Measurements from ENCODE around the gene SIK3. TPM values are rescaled to one million over a fixed set of nuclear protein-coding genes. Genes with fewer than 3 reads are reported as not detected.
A peak's percentile ranks its signal among the peaks of the same experiment; 100 is the strongest.

Gene SIK3
- total and polyA plus RNA-seq, 8 donors, result 11.1 to 27.3 (median 24.0) TPM

DNA sequence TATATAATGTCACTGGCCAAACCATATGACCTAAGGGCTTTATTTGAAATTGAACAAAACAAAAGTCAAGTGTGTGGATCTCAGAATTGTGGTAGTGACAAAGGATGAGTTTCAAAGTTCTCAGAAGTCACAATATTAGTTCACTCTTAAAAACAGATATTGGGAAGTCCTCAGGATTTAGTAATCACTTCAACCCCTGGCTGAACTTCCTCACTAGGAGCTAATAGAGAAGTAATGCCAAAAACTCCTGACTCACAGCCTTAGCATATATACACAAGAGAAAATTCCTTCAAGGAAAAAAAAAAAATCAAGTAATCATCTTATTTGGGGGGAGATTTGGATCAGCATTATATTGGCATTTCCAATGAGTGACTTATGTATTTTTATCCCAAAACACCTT, 185.2 kb downstream of the SIK3 start:
- FAIRE-seq, result no peak
- Histone ChIP-seq H3K27me3 (no peaks in the 10 kb centered on the region), H3K27ac (no peak overlapping the region), H3K36me3 (no peaks in the 10 kb centered on the region), H3K9me3 (no peaks in the 10 kb centered on the region), H3K4me1 (no peaks in the 10 kb centered on the region), H3K4me3 (no peak overlapping the region)
- ATAC-seq, result peak in 2 of 4 donors; percentile 53 to 55
- DNase-seq, result no peak
- TF ChIP-seq CTCF (IDR thresholded peaks at IDR 0.05), result no peak
- intact Hi-C loops (cut with DNase I), result no loop called here

DNA sequence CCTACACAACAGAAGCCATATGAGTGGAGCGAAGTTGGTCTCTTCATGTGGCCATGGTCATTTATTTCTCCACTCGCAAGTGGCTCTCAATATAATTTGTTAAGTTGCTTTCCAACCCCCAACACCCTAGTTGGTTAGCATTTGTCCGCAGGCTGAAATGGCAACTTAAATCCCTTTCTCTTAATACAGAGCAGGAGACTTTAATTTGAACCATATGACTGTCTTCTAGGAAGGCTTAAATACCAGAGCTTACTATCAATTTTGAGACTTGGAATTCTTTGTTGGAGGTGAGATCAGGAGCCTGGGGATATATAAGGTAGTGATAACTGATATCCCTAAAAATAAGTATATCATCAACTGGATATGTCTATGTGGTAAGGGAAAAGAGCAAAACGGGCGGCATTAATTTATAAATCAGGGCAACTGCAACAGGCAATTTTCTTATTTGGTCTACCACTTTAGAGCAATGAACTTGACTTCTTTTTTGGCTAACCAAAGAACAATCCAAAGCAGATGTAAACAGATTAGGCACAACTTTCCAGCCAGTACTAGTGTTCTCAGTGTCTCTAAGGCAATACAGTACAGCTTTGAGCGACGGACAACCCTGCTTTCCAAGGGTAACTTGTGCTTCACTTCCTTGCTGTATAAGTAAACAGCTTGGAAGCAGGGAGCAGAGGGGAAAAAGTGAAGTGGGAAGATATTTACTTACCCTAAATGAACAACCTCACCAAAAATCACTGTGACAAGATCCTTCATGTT, 186.1 kb downstream of the SIK3 start:
- Histone ChIP-seq H3K9me3 (no peaks in the 10 kb centered on the region), H3K27ac (no peak overlapping the region), H3K4me3 (no peak overlapping the region), H3K27me3 (no peaks in the 10 kb centered on the region), H3K36me3 (no peaks in the 10 kb centered on the region), H3K4me1 (no peaks in the 10 kb centered on the region)
- ATAC-seq (no peak), FAIRE-seq (no peak), DNase-seq (no peak)
- 94 to 98% methylated on average over 7 of the region's 7 CpGs for WGBS, 2 donors
- TF ChIP-seq CTCF (IDR thresholded peaks at IDR 0.05), result no peak
- intact Hi-C loops (cut with DNase I), result no loop called here

DNA sequence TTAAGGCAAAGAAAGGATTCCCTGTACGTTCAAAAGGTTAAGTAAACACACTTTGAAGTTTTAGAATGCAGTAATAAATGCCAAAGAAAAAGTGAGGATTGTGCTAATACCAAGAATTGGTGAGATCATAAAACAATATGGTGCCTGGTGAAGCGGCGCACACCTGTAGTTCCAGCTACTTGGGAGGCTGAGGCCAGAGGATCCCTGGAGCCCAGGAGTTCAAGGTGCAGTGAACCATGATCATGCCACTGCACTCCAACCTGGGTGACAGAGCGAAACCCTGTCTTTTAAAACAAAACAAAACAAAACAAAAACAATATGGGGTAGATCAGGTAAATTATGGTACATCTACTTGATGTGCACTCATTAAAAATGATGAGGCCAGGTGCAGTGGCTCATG, 187.4 kb downstream of the SIK3 start:
- no peak overlapping the region for H3K4me3 ChIP-seq
- intact Hi-C loops (cut with DNase I), result no loop called here
- no peaks in the 10 kb centered on the region for H3K27me3 ChIP-seq
- H3K4me1 ChIP-seq, result no peaks in the 10 kb centered on the region
- TF ChIP-seq CTCF (IDR thresholded peaks at IDR 0.05), result no peak
- no peak for ATAC-seq
- 86 to 91% methylated on average over 4 of the region's 4 CpGs for WGBS, 2 donors
- no peak for DNase-seq
- no peaks in the 10 kb centered on the region for H3K9me3 ChIP-seq
- no peak overlapping the region for H3K27ac ChIP-seq
- no peak for FAIRE-seq
- no peaks in the 10 kb centered on the region for H3K36me3 ChIP-seq

- intact Hi-C loops (cut with DNase I), result no loop called here
- H3K27ac ChIP-seq, result no peak overlapping the region
- WGBS, 2 donors, result 98% methylated on average over 2 of the region's 2 CpGs
- no peaks in the 10 kb centered on the region for H3K27me3 ChIP-seq
- no peaks in the 10 kb centered on the region for H3K9me3 ChIP-seq
- H3K4me3 ChIP-seq, result no peak overlapping the region
- ATAC-seq (no peak), FAIRE-seq (no peak), DNase-seq (no peak)
- H3K36me3 ChIP-seq, result no peaks in the 10 kb centered on the region
- TF ChIP-seq CTCF (IDR thresholded peaks at IDR 0.05), result no peak
- no peaks in the 10 kb centered on the region for H3K4me1 ChIP-seq
These were observed 187.8 kb downstream of the SIK3 start for GRCh38 chr11:116910378-116910777.

- Histone ChIP-seq H3K9me3 (no peaks in the 10 kb centered on the region), H3K4me3 (no peak overlapping the region), H3K36me3 (no peaks in the 10 kb centered on the region), H3K27me3 (no peaks in the 10 kb centered on the region), H3K27ac (no peak overlapping the region), H3K4me1 (no peaks in the 10 kb centered on the region)
- ATAC-seq, result no peak
- intact Hi-C loops (cut with DNase I), result no loop called here
- no peak for FAIRE-seq
- DNase-seq, result no peak
- WGBS, 2 donors, result 100% methylated on average over 1 of the region's 1 CpG
- no peak for TF ChIP-seq CTCF (IDR thresholded peaks at IDR 0.05)
These were observed 189.0 kb downstream of the SIK3 start for GRCh38 chr11:116909245-116909644.
